Measurements from ENCODE around the gene LGALS1.
"Not testable (repeated sequence)": the region's sequence is repeated elsewhere in the genome, so short reads cannot be mapped to it uniquely, and the experiment has no call there.

The LGALS1 gene

DNA sequence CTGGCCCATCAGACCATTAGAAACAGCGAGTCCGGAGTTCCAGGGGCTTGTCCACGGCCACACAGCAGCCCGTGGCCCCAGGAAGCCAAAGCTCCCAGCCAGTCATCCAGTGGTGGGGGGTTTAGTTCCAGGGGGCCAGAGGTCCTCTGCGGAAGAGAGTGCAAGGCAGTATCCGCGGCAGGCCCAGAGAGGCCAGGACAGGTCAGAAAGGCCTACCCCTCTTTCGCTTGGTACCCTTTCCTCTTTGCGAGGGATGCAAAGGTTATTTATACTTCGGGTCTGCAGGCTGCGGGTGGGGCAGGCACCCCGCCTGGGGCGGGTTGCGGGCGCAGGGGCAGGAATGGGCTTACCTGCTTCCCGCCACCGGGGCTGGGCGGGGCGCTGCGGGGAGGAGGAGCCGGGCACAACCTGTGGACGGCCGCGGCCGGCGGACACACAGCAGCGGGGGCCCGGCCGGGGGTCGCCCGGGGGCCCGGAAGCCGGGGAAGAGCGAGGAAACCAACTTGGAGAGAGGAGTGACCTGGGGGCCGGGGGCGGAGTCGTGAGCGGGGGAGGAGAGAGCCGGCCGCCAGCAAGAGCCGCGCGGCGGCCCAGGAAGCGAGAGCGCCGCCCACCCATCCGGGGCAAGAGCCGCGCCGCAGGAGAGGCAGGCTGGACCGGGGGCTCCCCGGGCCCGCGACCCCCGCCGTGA is 36.2 kb upstream of the LGALS1 start, which contains the start of gene SH3BP1:
Gene SH3BP1 (plus strand): TSS at position 600 of the 691 bp plus-strand sequence. CDS start 119 bp downstream, outside the sequence.
- peak; percentile 59 for DNase-seq (ENCODE audit: low read depth)

DNA sequence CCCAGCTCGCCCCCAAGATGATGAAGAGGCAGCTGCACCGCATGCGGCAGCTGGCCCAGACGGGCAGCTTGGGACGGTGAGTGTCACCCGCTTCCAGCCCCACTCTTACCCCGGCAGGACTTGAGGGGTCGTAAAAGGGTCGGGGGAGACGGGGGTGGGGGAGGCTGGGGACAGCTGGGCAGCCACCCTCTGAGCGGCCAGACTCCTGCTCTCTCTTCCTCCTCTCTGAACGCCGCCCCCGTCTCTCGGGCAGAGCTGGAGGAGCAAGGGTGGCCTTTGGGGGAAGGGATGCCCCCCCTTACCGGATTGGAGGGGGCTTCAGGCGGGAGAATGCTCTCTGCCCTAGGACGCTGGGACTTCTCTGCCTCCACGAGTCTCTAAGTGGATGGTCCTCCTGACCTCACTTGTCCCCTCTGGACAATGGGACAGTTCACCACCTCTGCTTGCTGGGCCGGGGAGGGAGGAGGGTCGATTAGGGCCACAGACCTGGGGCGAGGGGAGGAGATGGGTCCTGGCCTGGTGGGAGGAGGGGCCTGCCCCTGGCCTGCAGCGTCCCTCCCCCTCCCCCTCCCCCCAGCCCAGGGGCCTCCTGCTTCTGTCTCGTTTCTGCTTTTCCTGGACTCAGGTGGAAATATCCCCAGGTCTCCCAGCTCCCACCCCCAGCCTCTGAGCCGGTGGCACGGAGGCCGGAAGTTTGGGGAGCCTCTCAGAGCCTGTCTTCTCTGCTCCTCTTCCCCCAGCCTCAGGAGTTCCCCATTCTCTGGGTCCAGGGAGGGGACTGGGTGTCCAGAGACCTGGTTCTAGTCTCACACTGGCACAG is 35.5 kb upstream of the LGALS1 start:
- no peak for DNase-seq (ENCODE audit: low read depth)

DNA sequence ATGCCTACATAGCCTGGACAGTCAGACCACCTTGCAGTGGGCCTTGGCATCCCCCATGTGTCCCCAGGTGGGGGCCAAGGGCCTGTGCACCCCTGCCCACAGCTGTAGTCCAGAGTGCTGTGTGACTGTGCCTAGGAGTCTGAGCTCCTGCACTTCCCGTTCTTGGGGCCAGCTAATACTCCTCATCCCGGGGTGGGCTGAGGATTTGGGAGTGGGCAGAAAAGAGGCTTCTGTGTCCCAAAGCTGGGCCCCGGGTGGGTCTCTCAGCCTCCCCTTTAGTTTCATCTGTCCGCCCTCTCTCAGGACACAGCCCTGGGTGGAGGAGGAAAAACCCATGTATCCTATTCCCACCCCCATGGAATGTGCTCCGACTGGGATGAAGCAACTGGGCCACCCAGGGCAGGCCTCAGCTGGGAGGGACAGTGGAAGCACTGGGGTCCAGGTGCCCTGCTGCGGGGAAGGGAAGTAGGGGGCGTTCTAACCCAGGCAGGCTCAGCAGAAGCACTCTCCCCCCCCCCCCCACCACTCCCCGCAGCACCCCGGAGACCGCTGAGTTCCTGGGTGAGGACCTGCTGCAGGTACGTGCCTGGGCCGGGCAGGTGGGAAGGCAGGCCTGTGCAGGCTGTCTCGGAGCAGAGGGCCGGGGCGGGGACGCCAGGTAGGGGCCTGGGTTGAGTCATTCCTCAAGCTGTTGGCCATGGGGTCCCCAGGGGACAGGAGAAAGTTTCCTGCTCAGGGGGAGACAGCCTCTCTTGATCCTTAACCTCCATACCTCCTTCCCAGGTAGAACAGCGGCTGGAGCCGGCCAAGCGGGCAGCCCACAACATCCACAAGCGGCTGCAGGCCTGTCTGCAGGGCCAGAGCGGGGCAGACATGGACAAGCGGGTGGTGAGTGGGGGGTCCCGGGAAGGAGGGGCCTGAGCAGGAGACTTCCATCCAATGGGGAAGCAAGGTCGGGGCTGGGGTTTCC is 34.6 kb upstream of the LGALS1 start:
- no peak for DNase-seq (ENCODE audit: low read depth)

DNA sequence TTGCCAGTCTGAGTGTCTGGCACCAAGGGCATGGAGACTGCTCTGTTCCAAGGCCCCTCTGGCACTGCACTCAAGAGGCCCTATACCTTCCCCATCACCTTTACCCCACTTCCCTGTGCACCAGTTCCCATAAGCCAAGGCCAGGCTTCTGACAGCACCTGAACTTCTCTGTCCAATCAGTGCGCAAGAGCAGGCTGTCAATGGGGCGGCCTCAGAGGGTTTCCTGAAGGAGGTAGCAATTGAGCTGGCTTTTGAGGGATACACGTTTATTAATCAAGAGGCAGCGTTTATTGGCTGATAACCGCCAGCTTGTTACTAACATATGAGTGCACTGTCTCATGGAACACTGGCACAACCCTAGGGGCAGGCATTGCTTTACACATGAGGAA is 33.9 kb upstream of the LGALS1 start:
- no peak for DNase-seq (ENCODE audit: low read depth)

DNA sequence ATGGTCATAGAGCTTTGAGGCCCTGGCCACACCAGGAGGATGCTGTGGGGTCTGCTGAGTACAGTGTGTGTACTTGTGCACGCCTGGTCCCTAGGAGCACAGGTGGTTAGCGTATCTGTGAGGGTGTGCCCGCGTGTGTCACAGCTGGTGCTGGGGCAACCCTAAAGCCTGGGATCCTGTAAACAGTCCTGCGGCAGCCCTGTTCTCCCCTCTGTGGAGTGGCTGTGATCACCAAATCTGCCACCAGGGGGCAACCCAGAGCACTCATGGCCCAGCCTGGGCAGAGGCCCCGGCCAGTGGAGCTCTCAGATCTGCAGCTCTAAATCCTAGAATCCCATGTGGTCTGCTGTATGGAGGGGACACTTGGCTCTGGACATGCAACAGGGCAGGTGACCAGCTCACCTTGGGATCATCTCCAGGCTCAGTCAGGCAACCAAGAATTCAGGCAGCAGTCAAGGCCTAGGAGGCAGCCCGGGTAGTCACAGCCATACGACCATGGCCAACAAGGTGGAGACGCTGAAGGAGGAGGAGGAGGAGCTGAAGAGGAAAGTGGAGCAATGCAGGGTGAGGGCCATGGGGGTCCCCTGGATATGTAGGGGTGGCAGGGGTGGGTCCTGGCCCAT is 32.1 kb upstream of the LGALS1 start:
- DNase-seq (ENCODE audit: low read depth), result peak; percentile 75

DNA sequence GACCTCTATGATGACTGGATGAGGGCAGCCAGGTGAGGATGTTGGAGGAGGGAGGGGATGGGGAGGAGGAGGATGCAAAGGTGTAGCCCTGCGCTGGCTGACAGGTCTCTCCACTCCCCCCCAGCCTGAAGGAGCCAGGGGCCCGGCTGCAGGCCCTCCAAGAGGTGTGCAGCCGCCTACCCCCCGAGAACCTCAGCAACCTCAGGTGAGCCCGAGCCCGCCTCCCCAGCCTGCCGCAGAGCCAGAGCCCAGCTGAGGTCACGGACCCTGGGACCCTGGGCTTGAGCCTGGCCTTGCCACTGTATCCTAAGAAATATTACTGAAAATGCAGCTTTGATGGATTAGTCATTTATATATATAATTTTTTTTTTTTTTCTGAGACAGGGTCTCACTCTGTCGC is 28.1 kb upstream of the LGALS1 start:
- DNase-seq (ENCODE audit: low read depth), result no peak

DNA sequence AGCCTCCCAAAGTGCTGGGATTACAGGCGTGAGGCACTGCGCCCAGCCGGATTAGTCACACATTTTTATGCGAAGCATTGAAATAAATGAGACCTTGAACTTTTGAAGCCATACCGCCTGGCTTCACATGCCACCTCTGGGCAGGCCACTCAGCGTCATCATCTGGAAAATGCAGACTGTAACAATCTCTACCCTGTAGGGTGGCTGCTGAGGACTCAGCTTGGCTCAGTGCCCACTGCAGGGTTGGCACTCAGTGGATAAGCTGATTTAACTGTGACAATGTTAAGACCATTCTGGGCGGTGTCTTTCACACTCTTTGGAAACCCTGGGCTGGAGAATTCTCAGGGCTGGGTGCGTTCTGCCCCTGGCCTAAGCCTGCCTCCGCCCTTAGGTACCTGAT is 27.5 kb upstream of the LGALS1 start:
- DNase-seq (ENCODE audit: low read depth), result no peak

DNA sequence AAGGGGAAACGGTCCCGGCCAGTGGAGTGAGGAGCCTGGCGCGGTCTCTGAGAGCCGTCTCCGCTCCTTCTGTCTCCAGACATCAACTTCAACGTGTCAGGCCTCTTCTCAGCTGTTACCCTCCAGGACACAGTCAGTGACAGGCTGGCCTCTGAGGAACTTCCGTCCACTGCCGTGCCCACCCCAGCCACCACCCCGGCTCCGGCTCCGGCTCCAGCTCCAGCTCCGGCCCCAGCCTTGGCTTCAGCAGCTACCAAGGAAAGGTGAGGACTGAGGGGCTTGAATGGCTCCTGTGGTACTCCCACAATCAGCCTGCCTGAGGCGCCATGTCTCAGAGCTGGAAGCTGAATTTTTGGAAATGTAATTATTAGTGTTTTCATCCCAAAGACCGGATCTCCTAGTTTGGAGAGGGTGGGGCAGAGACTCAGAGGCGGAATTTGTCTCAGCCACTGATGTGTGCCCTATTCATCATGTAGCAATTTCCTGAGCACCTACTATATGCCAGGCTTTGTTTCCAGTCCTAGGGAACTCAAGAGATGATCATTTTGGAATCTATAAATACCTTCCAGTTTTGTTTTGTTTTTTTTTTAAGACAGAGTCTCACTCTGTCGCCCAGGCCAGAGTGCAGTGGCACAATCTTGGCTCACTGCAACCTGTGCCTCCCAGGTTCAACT is 24.8 kb upstream of the LGALS1 start:
- DNase-seq (ENCODE audit: low read depth), result no peak

DNA sequence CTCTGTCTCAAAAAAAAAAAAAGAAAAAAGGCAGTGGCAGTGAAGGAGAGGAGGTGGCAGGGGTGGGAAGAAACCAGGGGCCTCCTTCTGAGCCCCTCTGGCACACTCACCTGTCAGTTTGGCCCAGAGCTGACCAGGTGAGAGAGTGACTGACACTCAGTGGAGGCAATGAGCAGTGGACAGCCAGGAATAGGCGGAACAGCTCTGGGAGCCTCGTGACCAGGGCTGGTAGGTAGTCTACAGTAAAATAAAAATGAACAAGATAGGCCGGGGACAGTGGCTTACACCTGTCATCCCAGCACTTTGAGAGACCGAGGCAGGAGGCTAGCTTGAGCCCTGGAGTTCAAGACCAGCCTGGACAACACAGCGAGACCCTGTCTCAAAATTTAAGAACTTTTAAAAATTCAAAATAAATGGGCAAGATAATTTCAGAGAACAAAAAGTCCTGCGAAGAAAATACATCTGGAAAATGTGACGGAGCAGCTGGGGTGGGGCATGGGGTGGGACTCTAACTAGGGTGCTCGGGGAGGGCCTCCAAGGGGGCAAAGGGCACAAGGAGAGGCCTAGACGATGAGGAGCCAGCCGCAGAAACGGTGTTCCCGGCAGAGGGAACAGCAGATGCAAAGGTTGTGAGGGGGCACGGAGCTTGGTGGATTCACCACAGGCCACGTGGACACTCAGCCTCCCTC is 20.7 kb upstream of the LGALS1 start:
- no peak for DNase-seq (ENCODE audit: low read depth)

DNA sequence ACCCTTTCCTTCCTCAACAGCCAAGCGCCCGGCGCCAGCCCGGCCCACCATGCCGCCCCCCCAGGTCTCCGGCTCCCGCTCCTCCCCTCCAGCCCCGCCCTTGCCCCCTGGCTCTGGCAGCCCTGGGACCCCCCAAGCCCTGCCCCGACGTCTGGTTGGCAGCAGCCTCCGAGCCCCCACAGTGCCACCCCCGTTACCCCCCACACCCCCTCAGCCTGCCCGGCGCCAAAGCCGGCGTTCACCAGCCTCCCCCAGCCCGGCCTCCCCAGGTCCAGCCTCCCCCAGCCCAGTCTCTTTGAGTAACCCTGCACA is 20.2 kb upstream of the LGALS1 start:
- no peak for DNase-seq (ENCODE audit: low read depth)

DNA sequence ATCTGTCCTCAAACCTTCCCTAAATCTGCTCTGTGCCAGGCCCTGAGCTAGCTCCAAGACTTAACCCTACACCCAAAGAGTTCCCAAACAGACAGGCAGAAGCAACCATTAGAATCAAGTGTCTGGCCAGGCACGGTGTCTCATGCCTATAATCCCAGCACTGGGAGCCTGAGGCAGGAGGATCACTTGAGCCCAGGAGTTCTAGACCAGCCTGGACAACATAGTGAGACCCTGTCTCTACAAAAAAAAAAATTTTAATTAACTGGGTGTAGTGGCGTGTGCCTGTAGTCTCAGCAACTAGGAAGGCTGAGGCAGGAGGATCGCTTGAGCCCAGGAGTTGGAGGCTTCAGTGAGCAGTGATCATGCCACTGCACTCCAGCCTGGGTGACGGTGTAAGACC is 18.9 kb upstream of the LGALS1 start:
- not testable (repeated sequence) for DNase-seq (ENCODE audit: low read depth)

DNA sequence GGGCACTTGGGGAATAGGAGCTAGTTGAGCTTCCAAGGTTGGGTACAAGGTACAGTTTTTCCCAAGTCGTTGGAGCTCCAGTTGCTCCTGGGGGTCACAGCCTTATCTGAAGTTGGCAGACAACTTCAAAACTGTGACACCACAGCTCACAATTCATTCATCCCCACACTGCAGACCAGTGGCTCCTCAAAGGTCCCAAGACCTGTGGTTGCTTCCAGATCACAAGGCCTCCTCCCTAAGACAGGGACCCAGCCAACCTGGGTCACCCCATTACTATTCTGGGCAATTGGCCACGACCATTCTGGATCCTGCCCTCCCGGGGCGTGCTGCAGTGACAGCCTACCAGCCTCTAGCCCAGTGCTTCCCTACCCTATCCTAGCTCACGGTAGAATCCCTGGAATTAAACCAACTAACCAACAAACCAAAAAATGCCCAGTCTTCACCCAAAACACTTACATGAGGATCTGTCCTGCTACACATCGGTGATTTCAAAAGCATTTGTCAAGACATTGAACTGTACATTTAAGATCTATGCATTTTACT is 17.8 kb upstream of the LGALS1 start:
- DNase-seq (ENCODE audit: low read depth), result peak; percentile 43

DNA sequence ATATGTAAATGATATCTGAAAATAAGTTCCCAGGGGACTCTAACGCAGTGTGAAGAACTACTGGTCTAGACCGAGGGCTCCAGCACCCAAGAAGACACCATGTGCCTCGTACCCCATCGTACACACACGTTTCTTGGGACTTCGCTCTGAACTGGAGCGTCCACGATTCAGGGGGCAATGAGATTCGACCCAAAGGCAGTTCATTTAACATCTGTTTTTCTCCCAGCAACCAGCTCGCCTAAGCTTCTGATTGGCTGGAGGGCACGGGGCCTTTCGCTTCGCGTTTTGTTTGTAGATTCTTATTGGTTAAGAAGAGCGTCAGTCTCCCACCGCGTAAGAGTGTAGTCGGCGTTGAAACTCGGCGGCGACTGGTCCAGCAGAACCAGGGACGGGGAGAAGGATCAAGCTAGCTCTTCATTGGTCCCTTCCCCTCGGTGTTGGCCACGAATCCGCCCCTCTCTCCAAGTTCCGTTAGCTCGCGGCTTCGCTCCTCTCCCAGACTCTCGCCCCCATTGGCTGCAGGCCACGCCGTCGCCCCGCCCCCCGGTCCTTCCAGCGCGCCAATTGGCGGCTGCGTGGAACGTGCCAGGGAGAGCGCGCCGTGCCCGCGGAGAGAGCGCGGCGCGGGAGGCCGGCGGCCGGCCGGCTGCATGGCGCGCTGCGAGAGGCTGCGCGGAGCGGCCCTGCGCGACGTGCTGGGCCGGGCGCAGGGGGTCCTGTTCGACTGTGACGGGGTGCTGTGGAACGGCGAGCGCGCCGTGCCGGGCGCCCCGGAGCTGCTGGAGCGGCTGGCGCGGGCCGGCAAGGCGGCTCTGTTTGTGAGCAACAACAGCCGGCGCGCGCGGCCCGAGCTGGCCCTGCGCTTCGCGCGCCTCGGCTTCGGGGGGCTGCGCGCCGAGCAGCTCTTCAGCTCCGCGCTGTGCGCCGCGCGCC is 17.0 kb upstream of the LGALS1 start, which contains the start of gene PDXP:
Gene PDXP (plus strand): TSS at position 591 of the 933 bp plus-strand sequence. CDS start 60 bp downstream, at position 651.
- DNase-seq (ENCODE audit: low read depth), result peak; percentile 100

DNA sequence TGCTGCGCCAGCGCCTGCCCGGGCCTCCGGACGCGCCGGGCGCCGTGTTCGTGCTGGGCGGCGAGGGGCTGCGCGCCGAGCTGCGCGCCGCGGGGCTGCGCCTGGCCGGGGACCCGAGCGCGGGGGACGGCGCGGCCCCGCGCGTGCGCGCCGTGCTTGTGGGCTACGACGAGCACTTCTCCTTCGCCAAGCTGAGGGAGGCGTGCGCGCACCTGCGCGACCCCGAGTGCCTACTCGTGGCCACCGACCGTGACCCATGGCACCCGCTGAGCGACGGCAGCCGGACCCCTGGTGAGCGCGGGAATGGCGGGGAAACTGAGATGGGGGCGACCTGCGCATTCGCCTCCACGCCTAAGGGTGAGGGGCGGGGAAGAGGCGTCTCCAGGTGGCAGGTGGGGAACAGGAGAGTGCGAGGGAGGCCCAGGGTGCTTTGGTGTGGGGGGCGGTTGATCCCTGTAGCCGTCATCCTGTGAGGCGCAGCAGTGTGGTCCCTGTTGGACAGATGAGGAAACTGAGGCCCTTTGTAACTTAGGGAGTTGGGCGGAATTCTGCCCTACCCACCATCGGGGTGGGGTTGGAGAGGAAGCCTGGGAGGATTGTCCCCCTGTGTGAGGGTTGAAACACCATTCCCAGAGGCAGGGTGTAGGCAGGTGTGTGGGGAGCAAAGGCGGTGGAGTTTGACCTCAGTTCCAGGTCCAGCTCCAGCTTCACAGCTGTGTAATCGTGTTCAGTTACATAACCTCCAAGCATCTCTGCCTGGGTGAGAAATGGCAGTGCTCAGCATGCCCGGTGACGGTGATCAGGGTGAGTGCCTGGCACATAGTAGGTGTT is 16.2 kb upstream of the LGALS1 start:
- no peak for DNase-seq (ENCODE audit: low read depth)

DNA sequence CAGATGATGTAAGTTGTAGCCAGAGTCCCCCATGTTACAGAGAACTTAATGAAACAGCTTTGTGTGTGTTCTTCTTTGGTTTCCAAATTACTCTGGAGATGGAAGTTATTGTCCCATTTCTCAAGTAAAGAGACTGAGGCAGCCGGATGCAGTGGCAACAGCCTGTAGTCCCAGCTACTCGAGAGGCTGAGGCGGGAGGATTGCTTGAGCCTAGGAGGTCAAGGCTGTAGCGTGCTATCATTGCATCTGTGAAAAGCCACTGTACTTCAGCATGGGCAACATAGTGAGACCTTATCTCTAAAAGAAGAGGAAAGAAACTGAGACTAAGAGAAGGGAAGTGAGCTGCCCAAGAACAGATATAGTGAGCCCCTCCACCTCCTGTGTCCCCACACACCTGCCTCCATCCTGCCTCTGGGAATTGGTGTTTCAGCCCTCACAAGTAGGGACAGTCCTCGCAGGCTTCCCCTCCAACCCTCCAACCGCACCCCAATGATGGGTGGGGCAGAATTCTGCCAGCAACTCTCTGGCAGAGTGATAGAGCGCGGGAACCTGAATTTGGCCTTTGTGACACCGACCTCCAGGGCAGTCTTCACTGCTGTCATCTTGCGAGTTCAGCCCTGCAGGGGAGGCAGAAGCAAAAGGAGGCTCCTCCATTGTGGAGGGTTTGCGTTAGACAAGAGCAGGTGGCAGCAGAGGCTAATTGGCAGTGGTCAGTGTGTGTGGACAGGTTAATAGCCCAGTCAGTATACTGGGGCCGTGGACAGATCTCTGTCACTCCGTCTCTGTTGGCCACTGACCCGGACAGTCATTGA is 15.3 kb upstream of the LGALS1 start:
- DNase-seq (ENCODE audit: low read depth), result no peak

DNA sequence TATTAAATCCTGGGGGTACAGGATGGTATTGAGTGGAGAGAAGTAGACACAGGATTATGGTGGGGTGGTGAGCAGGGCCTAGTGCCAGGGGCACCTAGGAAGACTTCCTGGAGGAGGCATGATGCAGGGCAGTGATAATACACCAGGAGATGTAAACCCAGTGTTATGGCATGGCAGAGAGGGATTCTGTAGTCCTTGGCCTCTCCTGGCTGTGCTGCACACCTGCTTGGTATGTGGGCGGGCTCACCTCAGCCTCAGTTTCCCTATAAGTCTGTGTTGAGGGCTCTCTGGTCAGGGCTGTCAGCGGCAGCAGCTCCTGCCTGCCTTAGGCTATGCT is 14.8 kb upstream of the LGALS1 start:
- DNase-seq (ENCODE audit: low read depth), result no peak

DNA sequence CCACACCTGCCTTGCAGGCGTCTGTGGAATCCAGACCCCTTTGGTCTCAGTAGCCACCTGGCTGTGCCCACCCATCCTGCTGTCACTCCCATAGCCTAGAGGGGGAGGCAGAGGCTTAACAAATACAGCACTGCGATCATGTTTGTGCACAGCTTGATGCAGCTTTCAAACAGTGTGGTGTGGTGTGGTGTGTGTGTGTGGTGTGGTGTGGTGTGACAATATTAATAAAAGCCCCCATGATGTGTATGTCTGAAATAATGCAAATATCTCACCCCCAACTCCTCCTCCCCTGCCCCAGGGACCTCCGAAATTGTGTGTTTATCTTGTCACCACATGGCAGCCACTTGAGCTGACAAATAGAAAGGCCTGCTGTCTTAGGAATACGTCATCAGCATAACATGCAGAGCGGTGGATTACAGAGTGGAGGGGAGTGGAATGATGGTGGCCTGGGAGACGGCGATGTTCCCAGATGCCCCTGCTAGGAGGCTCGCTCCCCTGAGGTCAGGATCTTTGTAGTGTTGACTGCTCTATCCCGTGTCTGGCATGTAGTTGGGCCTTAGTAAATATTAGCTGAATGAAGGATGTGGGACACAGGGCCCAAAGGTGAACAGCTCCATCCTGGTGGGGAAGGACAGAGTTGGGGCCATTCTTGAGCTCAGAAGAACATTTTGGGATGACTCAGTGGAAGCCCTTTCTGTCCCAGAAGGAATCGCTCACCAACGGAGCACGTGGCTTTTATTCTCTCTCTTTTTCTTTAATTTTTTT is 14.1 kb upstream of the LGALS1 start:
- peak; percentile 85 for DNase-seq (ENCODE audit: low read depth)
